Jurkat, Clone E6-1 (cell line): ENCODE measurements around the gene MAGEB4. TPM values are rescaled to one million over a fixed set of nuclear protein-coding genes. Genes with fewer than 3 reads are reported as not detected.
"Not testable (repeated sequence)": the region's sequence is repeated elsewhere in the genome, so short reads cannot be mapped to it uniquely, and the experiment has no call there.

Experiments
- DNase-seq: peaks from one replicate; pipeline ENCODE4 v3.0.0-alpha.2; 2011; ENCODE audit warnings: low read depth, low spot score
- H3K4me3 ChIP-seq: 2 replicates; pipeline ENCODE4 v1.5.1; 2011; ENCODE audit warnings: mild to moderate bottlenecking, low read length, control low read depth, moderate library complexity
- polyA plus RNA-seq: library from polyadenylated mRNA; unstranded; fragments of >200 nt; gene quantifications from one replicate; pipeline ENCODE4 v1.2.1, GENCODE V29; 2012; ENCODE audit warnings: missing spikeins; ENCODE audit not compliant: insufficient read length, insufficient read depth

The MAGEB4 gene, protein sequence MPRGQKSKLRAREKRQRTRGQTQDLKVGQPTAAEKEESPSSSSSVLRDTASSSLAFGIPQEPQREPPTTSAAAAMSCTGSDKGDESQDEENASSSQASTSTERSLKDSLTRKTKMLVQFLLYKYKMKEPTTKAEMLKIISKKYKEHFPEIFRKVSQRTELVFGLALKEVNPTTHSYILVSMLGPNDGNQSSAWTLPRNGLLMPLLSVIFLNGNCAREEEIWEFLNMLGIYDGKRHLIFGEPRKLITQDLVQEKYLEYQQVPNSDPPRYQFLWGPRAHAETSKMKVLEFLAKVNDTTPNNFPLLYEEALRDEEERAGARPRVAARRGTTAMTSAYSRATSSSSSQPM
- polyA plus RNA-seq: not detected

- no peak for DNase-seq
- H3K4me3 ChIP-seq: no peak within 1 kb of the TSS
Measured at GRCh38 chrX:30241724-30242415, at the start of gene MAGEB4. MAGEB4 (plus strand) TSS chrX:30242000; CDS start chrX:30242136, 136 bp downstream.

GRCh38 chrX:30193910-30194309, 47.9 kb upstream of the MAGEB4 start:
- H3K4me3 ChIP-seq, DNase-seq: not testable (repeated sequence)

GRCh38 chrX:30196322-30196721, 45.5 kb upstream of the MAGEB4 start:
- no peak for DNase-seq
- H3K4me3 ChIP-seq: no peak overlapping the region

GRCh38 chrX:30212172-30212571, 29.6 kb upstream of the MAGEB4 start:
- DNase-seq: no peak
- H3K4me3 ChIP-seq: no peak overlapping the region

- DNase-seq: no peak
- H3K4me3 ChIP-seq: no peak within 1 kb of the TSS
Measured at GRCh38 chrX:30215357-30215843, 26.4 kb upstream of the MAGEB4 start, which contains the start of gene MAGEB2. MAGEB2 (plus strand) TSS chrX:30215563; CDS start chrX:30218581, 3,018 bp downstream.

DNA sequence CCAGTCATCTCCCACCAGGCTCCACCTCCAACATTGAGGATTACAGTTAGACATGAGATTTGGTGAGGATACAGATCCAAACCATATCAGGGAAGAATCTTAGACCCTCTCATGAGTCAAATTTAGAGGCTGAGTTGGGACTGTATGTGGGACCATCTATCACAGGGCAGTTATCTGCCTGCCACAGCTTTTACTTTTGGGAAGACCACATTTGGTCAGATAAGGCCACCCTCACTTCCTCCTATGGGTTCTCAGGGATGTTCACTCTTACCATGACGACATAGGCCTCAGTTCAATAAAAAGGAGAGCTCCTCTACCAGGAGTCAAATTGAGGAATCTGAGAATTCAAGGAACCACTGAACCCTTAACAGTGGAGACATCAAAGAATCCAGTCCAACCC, 24.3 kb upstream of the MAGEB4 start:
- no peak for DNase-seq
- H3K4me3 ChIP-seq: no peak overlapping the region

DNA sequence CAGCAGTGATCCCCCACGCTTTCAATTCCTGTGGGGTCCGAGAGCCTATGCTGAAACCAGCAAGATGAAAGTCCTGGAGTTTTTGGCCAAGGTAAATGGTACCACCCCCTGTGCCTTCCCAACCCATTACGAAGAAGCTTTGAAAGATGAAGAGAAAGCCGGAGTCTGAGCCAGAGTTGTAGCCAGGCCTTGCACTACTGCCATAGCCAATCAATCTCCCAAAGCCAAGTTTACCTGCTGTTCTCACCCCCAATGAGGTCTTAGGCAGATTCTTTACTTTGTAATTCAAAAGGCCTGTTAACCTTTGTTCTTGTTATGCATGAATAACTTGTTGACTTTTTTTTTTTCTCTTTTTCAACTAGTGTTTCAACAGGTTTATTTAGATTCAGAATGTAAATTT, 22.4 kb upstream of the MAGEB4 start:
- H3K4me3 ChIP-seq: no peak overlapping the region
- DNase-seq: no peak

DNA sequence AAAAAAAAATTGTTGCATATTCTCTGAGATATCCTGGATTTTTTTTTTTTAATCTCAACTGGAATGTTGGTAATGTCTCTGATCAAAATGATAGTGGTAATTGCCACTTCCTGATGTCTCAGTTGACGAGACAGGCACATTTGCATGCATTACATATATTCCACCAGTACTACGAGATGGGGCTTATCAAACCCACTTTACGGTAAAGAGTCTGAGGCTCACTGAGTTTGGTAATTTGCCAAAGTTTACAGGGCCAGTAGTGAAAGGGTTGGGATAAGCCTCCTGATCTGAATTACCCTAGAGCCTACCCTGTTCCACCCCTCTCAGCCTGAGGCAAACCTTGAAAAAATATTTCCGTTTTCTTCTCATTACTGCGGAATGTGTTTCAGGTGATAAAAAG, 21.1 kb upstream of the MAGEB4 start:
- peak; percentile 1 for DNase-seq
- no peak overlapping the region for H3K4me3 ChIP-seq

DNA sequence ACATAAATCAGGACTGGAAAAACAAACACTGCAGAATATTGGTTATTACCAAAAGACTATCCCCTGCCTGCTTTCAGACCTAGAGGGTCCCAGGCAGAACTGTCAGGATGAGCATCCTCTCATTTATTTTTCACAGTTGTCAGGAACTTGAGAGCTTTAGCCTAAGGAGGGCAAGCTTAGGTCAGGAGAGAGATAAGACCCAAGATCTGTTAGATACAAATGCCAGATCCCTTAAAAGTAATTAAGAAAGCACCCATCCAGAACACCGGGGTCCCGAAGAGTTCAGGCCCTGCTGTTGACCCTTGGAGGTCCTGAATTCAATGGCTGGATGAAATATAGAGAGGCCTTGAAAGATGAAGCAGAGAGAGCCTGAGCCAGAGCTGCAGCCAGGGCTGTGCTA, 17.3 kb upstream of the MAGEB4 start:
- DNase-seq: no peak

GRCh38 chrX:30228526-30228925, 13.3 kb upstream of the MAGEB4 start:
- no peak for DNase-seq
- H3K4me3 ChIP-seq: no peak overlapping the region

More for the DNA sequence above, 17.3 kb upstream of the MAGEB4 start:
- no peak overlapping the region for H3K4me3 ChIP-seq

DNA sequence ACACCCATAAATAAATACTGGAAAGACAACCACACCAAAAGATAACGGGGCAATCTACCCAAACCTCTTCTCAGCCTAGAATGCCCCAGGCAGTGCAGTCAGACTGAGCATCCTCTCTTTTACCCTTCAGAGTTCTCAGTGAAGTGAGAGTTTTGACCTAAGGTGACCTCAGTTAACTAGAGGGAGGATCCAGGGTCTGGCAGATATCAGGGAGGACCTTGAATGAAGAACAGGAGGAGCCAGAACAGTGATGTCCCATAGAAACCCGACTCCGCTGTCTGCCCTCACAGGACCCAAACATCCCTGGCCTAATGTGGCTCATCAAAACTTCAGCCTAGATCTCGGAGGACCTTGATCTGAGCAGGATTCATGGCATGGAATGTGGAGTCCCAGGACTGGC, 11.4 kb upstream of the MAGEB4 start, which contains the start of gene MAGEB3:
TSS of gene MAGEB3 (plus strand) at position 263 of the 400 bp plus-strand sequence. CDS start 5,268 bp downstream, outside the sequence.
- no peak within 1 kb of the TSS for H3K4me3 ChIP-seq
- DNase-seq: no peak

DNA sequence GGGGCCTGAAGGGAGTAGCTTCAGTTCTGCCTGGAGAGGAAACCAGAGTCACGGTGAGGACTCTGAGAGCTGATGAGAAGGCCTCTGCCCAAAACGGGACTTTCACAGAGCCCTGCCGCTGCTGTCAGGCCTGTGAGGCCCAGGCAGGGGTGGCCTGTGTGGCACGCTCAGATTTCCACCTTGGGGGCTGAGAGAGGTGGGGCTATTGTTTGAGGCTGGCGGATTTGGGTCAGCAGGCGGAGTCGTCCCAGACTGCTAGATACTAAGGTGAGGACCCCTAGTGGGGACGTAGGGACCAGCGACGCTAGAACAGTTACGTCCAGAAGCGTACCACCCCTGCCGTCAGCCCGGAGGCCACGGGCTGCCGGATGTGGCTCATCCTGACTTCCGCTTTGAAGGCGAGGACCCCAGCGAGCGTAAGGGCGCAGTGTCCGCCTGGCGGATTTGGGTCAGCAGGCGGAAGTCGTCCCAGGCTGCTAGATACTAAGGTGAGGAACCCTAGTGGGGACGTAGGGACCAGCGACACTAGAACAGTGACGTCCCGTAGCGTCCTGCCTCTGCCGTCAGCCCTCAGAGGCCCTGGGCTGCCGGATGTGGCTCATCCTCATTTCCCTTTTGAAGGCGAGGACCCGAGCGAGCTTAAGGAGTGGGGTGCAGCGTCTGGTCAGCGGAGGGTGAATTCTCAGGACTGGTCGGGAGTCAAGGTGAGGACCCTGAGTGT, 5.1 kb downstream of the MAGEB4 start, which contains the start of gene MAGEB1:
TSS of gene MAGEB1 (plus strand) at position 378 of the 721 bp plus-strand sequence. CDS start 3,348 bp downstream, outside the sequence.
- DNase-seq: no peak
- no peak within 1 kb of the TSS for H3K4me3 ChIP-seq

GRCh38 chrX:30248854-30249253, 7.1 kb downstream of the MAGEB4 start:
- DNase-seq: no peak
- no peak overlapping the region for H3K4me3 ChIP-seq

DNA sequence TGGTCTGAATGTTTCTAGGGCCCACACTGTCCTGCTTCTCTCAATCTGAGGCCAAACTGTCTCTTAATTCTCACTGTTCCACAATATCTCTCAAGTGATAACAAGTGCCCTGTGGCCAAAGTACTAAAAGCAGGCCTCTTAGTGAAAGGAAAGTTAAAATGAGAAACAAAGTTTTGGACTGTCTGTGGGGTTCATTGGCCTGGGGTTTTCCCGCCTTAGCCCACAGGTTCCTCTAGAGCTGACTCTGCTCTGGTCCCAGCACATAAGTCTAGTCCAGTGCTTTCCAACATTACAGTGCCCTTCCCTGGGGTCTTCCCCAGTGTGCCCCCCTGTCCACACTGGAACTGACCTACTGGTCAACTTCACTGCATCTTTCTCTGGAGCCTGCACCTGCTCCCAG, 11.5 kb downstream of the MAGEB4 start:
- H3K4me3 ChIP-seq: no peak overlapping the region
- DNase-seq: no peak

DNA sequence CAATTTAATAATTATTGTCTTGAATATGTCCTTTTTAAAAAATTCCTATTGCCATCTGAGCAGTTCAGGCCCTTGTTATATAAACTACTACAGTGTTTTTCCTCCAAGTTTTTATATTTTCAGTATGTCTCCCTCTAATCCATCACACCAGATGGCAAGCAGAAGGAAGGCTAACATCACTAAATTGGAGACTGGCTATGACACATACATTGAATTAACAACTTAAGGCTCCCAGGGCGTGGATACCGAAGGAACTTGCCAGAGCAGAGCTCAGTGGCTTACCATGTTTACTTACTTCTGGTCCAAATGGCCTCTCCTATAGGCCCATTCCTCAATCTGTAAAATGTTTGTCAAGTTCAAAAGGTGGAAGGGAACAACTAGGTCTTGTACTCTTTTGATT, 18.1 kb downstream of the MAGEB4 start:
- H3K4me3 ChIP-seq: no peak overlapping the region
- no peak for DNase-seq

DNA sequence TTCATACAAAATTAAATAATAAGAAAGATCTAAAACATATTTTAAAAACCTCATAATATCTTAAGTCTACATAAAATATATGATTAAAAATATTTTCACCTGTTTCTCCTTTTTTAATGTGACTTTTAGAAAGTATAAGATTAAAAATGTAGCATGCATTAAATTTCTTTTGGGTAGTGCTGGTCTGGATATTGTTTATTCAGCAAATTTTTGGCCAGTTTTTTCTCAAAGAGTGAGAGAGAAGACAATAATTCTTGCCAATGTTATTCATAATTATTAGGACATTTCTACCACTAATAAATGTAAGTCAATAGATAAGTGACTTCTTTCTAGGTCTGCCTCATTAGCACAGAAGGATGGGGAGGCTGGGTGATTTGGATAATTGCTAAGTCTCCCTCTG, 19.2 kb downstream of the MAGEB4 start:
- no peak overlapping the region for H3K4me3 ChIP-seq
- DNase-seq: no peak

DNA sequence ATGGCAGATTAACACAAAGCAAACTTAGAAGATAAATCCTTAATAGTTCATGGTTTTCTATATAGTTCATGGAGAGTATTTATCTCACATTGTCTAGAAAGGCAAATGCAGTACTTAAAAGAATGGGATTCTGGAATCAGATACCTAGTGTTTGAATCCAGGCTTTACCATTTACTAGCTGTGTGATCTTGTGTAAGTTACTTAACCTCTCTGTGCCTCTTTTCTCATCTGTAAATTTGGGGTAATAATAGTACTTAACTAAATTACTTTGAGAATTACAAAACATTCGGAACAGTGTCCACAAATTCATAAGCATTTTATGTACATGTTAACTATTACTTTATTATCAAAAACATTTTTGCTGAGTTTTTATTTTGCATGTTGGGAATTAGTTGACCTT, 21.0 kb downstream of the MAGEB4 start:
- H3K4me3 ChIP-seq: no peak overlapping the region
- no peak for DNase-seq

- no peak for DNase-seq
Measured at GRCh38 chrX:30270639-30271038, 28.8 kb downstream of the MAGEB4 start.

GRCh38 chrX:30275498-30275897, 33.7 kb downstream of the MAGEB4 start:
- no peak for DNase-seq
- H3K4me3 ChIP-seq: no peak overlapping the region

More at GRCh38 chrX:30270639-30271038, 28.8 kb downstream of the MAGEB4 start:
- H3K4me3 ChIP-seq: no peak overlapping the region
